NT2/D1 (cell line): ENCODE results near the gene SLC8B1.

Source experiments
- SUZ12 ChIP-seq: IDR thresholded peaks from 2 replicates; pipeline ENCODE4 v1.6.1; 2011; ENCODE audit not compliant: insufficient read length, insufficient read depth; ENCODE audit errors: extremely low read depth
- YY1 ChIP-seq: IDR thresholded peaks from 2 replicates; pipeline ENCODE4 v1.6.1; 2011; ENCODE audit not compliant: insufficient read length, insufficient read depth
- ZNF274 ChIP-seq: IDR thresholded peaks from 2 replicates; pipeline ENCODE4 v1.6.1; 2011; ENCODE audit warnings: mild to moderate bottlenecking, low read depth, low read length

DNA sequence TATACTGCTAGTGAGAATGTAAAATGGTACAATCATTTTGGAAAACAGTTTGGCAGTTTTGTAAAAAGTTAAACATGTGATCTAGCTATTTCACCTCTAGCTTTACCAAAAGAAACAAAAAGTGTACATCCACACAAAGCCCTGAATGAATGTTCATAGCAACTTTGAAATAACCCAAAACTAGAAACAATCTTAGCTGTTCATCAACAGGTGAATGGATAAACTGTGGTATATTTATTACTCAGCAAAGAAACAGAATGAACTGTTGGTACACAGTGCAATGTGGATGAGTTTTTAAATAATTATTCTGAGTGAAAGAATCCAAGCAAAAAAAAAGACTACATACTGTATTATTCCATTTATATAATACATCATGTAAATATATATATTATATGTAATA is 77.3 kb downstream of the SLC8B1 start:
- TF ChIP-seq YY1 (no peak), SUZ12 (no peak), ZNF274 (no peak)
